GM12878 (cell line): ENCODE measurements around the gene HINFP.

Experiments
- ATF2 ChIP-seq: IDR thresholded peaks from 2 replicates; pipeline ENCODE4 v1.6.1; 2012; ENCODE audit warnings: low read length, inconsistent platforms
- CHD4 ChIP-seq: fragments of 200-600 bp; sonication (generic); IDR thresholded peaks from 2 replicates; pipeline ENCODE4 v1.6.1; 2016; ENCODE audit warnings: mild to moderate bottlenecking
- CTCF ChIP-seq, 3 experiments: IDR thresholded peaks in 2 of 3; conservative IDR thresholded peaks in 1 of 3; 2 replicates each; pipeline ENCODE4 v1.5.1; 2011; ENCODE audit warnings: low read depth in 3 of 3, low read length in 3 of 3, mild to moderate bottlenecking in 3 of 3, control low read depth in 2 of 3, moderate library complexity in 2 of 3, inconsistent platforms in 1 of 3, mixed read lengths in 1 of 3; ENCODE audit not compliant: control insufficient read depth in 2 of 3, insufficient read depth in 1 of 3; ENCODE audit errors: extremely low read depth in 1 of 3
- FOXK2 ChIP-seq: fragments of 450-650 bp; IDR thresholded peaks from 2 replicates; pipeline ENCODE4 v1.6.1; 2017; ENCODE audit warnings: mild to moderate bottlenecking, moderate library complexity
- FOXM1 ChIP-seq: IDR thresholded peaks from 2 replicates; pipeline ENCODE4 v1.6.1; 2012; ENCODE audit warnings: low read depth, mild to moderate bottlenecking, inconsistent platforms, low read length, moderate library complexity
- MAX ChIP-seq: IDR thresholded peaks from 2 replicates; pipeline ENCODE4 v1.6.1; 2012; ENCODE audit warnings: low read depth, low read length, improper control_type of control experiment
- PBX3 ChIP-seq: IDR thresholded peaks from 2 replicates; pipeline ENCODE4 v1.6.1; 2011; ENCODE audit warnings: mild to moderate bottlenecking, low read depth, low read length, moderate library complexity; ENCODE audit not compliant: insufficient replicate concordance
- POLR2A ChIP-seq: IDR thresholded peaks from 2 replicates; pipeline ENCODE4 v1.6.1; 2011; ENCODE audit warnings: low read depth, mild to moderate bottlenecking, low read length
- TARDBP ChIP-seq: IDR thresholded peaks from 2 replicates; pipeline ENCODE4 v1.6.1; 2016; ENCODE audit warnings: borderline replicate concordance
- TCF7 ChIP-seq: IDR thresholded peaks from 2 replicates; pipeline ENCODE4 v1.6.1; 2014; ENCODE audit warnings: antibody characterized with exemption, borderline replicate concordance
- ZBTB11 ChIP-seq: fragments of 450-650 bp; formaldehyde crosslinking; IDR thresholded peaks from 2 replicates; pipeline ENCODE4 v1.5.0; 2022; ENCODE audit warnings: mild to moderate bottlenecking, missing genetic modification characterization

GRCh38 chr11:119169282-119169719 lies 47.9 kb downstream of the HINFP start:
- no peak for TF ChIP-seq TARDBP
- TF ChIP-seq ATF2 = no peak
- TF ChIP-seq MAX = no peak
- no peak for TF ChIP-seq CTCF (IDR thresholded peaks at IDR 0.05 in 2 of 3, conservative IDR thresholded peaks at IDR 0.05 in 1 of 3; ENCODE audit: control insufficient read depth in 2 of 3, extremely low read depth in 1 of 3, insufficient read depth in 1 of 3, low read depth in 3 of 3, low read length in 3 of 3)
- no peak for TF ChIP-seq CHD4
- no peak for TF ChIP-seq TCF7
- no peak for TF ChIP-seq FOXM1
- TF ChIP-seq POLR2A = no peak
- no peak for TF ChIP-seq ZBTB11 (CRISPR knock-in tag)
- no peak for TF ChIP-seq PBX3
- no peak for TF ChIP-seq FOXK2
